Measurements from ENCODE around the gene HOXA11.

DNA sequence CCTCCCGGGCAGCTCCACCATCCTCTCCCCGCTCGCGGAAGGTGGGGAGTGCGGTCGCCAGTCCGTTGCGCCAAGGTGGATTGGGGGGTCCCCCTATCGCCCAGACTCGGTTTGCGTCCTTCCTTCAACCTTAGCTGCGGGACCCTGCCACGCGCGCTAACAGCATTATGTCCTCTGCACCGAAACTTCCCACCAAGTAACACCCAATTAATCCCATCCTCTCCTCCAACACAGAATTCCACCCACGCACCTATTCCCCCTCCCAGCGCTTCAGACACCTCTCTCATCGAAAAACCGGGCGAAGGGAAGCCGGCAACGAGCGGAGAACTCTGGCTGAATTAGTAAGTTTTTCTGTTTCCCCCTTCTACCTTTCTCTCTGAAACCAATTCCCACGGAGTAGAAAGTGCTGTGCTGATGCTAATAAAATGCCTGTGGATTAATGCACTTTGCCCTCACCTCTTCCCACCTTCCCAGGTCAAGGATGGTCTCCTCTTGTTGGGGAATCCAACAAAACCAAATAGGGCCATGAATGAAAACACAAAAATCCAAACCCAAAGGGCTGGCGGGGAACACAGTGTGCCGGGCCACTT is 33.6 kb downstream of the HOXA11 start:
- TF ChIP-seq, protein P1, sequence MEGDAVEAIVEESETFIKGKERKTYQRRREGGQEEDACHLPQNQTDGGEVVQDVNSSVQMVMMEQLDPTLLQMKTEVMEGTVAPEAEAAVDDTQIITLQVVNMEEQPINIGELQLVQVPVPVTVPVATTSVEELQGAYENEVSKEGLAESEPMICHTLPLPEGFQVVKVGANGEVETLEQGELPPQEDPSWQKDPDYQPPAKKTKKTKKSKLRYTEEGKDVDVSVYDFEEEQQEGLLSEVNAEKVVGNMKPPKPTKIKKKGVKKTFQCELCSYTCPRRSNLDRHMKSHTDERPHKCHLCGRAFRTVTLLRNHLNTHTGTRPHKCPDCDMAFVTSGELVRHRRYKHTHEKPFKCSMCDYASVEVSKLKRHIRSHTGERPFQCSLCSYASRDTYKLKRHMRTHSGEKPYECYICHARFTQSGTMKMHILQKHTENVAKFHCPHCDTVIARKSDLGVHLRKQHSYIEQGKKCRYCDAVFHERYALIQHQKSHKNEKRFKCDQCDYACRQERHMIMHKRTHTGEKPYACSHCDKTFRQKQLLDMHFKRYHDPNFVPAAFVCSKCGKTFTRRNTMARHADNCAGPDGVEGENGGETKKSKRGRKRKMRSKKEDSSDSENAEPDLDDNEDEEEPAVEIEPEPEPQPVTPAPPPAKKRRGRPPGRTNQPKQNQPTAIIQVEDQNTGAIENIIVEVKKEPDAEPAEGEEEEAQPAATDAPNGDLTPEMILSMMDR (conservative IDR thresholded peaks at IDR 0.05; ENCODE audit: low read depth, low read length), result no peak
- TF ChIP-seq EZH2 (IDR thresholded peaks at IDR 0.05; ENCODE audit: low read length, unreplicated experiment), result no peak

All from PC-3 (cell line).